Esophagus (tissue), 2 donors: ENCODE measurements around the gene FPGS. TPM values are rescaled to one million over a fixed set of nuclear protein-coding genes. Genes with fewer than 3 reads are reported as not detected.

Source experiments
- H3K27ac ChIP-seq, 2 donors: one replicate each; pipeline ENCODE4 v1.5.1; 2013; ENCODE audit warnings: low read depth in 2 of 2, mild to moderate bottlenecking in 2 of 2, inconsistent platforms in 1 of 2, low read length in 1 of 2, moderate library complexity in 1 of 2
- H3K27me3 ChIP-seq, 2 donors: one replicate each; pipeline ENCODE4 v1.6.1; 2013; ENCODE audit warnings: low read length in 2 of 2, control low read depth in 1 of 2, mild to moderate bottlenecking in 1 of 2; ENCODE audit not compliant: insufficient read depth in 2 of 2, control insufficient read depth in 1 of 2
- H3K36me3 ChIP-seq, 2 donors: one replicate each; pipeline ENCODE4 v1.6.1; 2013; ENCODE audit warnings: low read length in 1 of 2; ENCODE audit not compliant: control insufficient read depth in 2 of 2, insufficient read depth in 2 of 2
- H3K4me1 ChIP-seq, 2 donors: one replicate each; pipeline ENCODE4 v1.6.1; 2013; ENCODE audit warnings: low read length in 1 of 2; ENCODE audit not compliant: control insufficient read depth in 2 of 2, insufficient read depth in 2 of 2
- H3K4me3 ChIP-seq, 2 donors: one replicate each; pipeline ENCODE4 v1.5.1; 2013; ENCODE audit warnings: low read length in 2 of 2, mild to moderate bottlenecking in 2 of 2, low read depth in 1 of 2, moderate library complexity in 1 of 2
- H3K9me3 ChIP-seq, 2 donors: one replicate each; pipeline ENCODE4 v1.6.1; 2013; ENCODE audit warnings: mild to moderate bottlenecking in 2 of 2, low read depth in 1 of 2, low read length in 1 of 2, moderate library complexity in 1 of 2; ENCODE audit not compliant: control insufficient read depth in 2 of 2, insufficient read depth in 1 of 2
- WGBS, 2 donors: extraction: QIAGEN DNeasy Blood & Tissue Kit; methylation state at CpG; one replicate each; pipeline ENCODE4 v1.1.7; 2013; 5-methylcytosine and 5-hydroxymethylcytosine counted together
- polyA plus RNA-seq, 2 donors: library from polyadenylated mRNA; stranded (reverse); fragments of 200-250 nt; gene quantifications; one replicate each; pipeline ENCODE4 v1.2.3, GENCODE V29; 2013
- donor health status: healthy with polysubstance abuse.
- donor health status: Bipolar disorder and iron deficiency.

Gene FPGS
- polyA plus RNA-seq, 2 donors, result 28.7 to 31.5 TPM

- no peaks in the 10 kb centered on the region for H3K36me3 ChIP-seq
- WGBS, 2 donors, result 41 to 42% methylated on average over 18 of the region's 18 CpGs
- no peaks in the 10 kb centered on the region for H3K27me3 ChIP-seq
- H3K4me3 ChIP-seq, result no peak overlapping the region
- peak overlapping the region in 1 of 2 donors; percentile 17 for H3K27ac ChIP-seq
- peaks cover 2 to 4% of the 10 kb centered on the region in 2 donors for H3K4me1 ChIP-seq
- H3K9me3 ChIP-seq, result peaks cover 0 to 6% of the 10 kb centered on the region in 2 donors
Measured at GRCh38 chr9:127846443-127847177, 43.9 kb downstream of the FPGS start.

- Histone ChIP-seq H3K27me3 (no peaks in the 10 kb centered on the region), H3K4me1 (peaks cover 2 to 4% of the 10 kb centered on the region in 2 donors), H3K4me3 (no peak overlapping the region), H3K9me3 (peaks cover 0 to 6% of the 10 kb centered on the region in 2 donors), H3K36me3 (no peaks in the 10 kb centered on the region), H3K27ac (peak overlapping the region in 1 of 2 donors; percentile 17)
- 65 to 76% methylated on average over 6 of the region's 6 CpGs for WGBS, 2 donors
Measured at GRCh38 chr9:127847178-127847510, 44.5 kb downstream of the FPGS start.

DNA sequence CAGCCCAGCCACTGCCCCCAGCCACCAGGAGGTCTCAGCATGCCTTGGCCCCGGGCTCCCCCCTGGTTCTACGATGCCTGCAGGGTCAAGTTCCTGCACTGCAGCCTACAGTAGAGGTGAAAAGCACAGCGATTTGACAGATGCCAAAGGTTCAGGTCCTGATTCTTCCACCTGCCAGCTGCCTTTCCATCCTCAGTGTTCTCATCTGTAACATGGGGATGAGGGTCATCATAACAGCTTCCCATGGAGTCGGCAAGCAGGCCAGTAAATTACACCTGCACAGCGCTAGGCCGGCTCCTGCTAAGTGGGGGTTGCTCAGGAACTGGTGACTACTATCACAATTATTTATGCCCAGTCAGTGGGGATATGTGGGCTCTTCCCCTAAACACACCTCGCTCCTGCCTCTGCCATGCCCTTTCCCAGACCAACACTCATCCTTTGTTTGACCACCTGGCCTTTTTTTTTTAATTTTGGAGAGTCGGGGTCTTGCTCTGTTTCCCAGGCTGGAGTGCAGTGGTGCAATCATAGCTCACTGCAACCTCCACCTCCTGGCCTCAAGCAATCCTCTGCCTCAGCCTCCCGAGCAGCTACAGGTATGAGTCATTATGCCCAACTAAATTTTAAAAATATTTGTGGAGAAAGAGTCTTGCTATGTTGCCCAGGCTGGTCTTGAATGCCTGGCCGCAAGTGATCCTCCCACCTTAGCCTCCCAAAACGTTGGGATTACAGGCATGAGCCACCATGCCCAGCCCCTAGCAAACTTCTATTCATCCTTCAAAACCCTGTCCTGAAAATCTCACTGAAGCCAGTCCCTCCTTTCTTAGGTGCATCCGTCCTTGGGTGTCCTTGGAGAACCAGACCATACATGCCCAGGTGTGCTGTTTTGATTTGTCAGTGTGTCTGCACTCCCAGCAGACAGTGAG lies 45.4 kb downstream of the FPGS start:
- Histone ChIP-seq H3K36me3 (no peaks in the 10 kb centered on the region), H3K27ac (no peak overlapping the region), H3K27me3 (no peaks in the 10 kb centered on the region), H3K4me1 (peaks cover 2 to 4% of the 10 kb centered on the region in 2 donors), H3K4me3 (no peak overlapping the region), H3K9me3 (peaks cover 0 to 6% of the 10 kb centered on the region in 2 donors)
- 74 to 75% methylated on average over 12 of the region's 12 CpGs for WGBS, 2 donors

DNA sequence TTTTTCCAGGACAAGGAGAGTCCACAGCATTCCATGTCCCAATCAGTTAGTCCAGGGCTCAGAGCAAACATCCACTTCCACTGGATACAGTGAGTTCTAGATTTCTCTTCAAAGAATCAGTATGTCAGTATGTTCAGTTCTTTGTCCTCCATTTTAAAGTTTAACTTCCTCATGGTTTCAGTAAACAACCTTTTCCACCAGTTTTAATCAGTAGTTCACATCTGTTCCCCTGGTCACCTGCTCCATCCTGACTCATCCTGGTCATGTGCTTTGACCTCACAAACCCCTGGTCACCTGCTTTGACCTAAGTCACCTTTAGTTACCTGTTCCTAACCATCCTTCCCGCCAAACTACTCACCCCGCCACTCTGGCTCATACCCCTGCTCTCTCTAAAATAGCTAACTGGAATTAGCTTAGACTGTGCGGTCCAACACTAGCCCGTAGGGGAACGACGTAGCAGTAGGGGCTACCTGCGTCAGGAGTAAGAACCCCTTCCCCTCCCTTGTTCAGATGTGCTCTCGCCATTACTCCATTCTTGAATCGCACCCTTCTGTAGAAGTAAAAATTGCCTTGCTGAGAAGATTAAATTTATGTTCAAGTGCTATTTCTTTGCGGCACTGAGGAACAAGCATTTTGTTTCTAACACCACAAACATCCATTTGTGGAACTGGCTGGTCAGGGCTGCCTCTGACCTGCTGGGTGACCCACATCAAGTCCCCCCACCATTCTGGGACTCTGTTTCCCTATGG lies 46.2 kb downstream of the FPGS start:
- Histone ChIP-seq H3K9me3 (peaks cover 0 to 6% of the 10 kb centered on the region in 2 donors), H3K27ac (no peak overlapping the region), H3K27me3 (no peaks in the 10 kb centered on the region), H3K36me3 (no peaks in the 10 kb centered on the region), H3K4me1 (peaks cover 2 to 4% of the 10 kb centered on the region in 2 donors), H3K4me3 (no peak overlapping the region)
- WGBS, 2 donors, result 90% methylated on average over 9 to 10 of the region's 10 CpGs

DNA sequence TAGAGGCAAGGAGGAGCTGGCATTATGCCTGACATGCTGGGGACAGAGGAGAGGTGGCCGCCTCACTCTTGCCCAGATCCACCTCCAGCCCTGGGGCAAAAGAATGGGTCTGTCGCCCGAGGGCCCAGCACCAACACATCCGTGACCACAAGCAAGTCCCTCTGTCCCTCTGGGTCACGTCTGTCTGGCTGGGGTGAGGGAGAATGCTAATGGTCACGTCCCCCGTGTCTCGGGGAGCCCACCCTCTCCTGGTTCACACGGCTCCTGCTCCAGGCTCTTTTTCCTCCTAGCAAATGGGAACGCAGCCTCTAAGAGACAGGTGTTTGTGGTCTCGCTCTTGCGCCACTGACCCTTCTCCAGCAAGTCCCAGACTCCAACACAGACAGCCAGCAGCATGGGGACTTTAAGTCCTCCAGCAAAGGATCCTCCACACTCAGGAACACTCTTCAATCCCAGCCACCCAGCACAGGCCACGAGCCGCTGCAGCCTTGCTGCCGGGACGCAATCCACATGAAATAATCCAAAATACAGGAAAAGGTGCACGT lies 47.7 kb downstream of the FPGS start:
- Histone ChIP-seq H3K9me3 (peaks cover 0 to 6% of the 10 kb centered on the region in 2 donors), H3K4me1 (peaks cover 0 to 8% of the 10 kb centered on the region in 2 donors), H3K4me3 (no peak overlapping the region), H3K36me3 (no peaks in the 10 kb centered on the region), H3K27ac (no peak overlapping the region), H3K27me3 (no peaks in the 10 kb centered on the region)
- 87 to 88% methylated on average over 17 of the region's 17 CpGs for WGBS, 2 donors

- Histone ChIP-seq H3K4me3 (peak overlapping the region; percentile 20 to 56), H3K36me3 (no peaks in the 10 kb centered on the region), H3K9me3 (peaks cover 0 to 6% of the 10 kb centered on the region in 2 donors), H3K27me3 (no peaks in the 10 kb centered on the region), H3K4me1 (peaks cover 0 to 4% of the 10 kb centered on the region in 2 donors), H3K27ac (peak overlapping the region; percentile 8 to 73)
- WGBS, 2 donors, result 74 to 80% methylated on average over 9 of the region's 9 CpGs
Measured at GRCh38 chr9:127852829-127853228, 50.1 kb downstream of the FPGS start.

- Histone ChIP-seq H3K27ac (peak overlapping the region; percentile 73 to 75), H3K27me3 (no peaks in the 10 kb centered on the region), H3K36me3 (no peaks in the 10 kb centered on the region), H3K4me1 (peaks cover 0 to 4% of the 10 kb centered on the region in 2 donors), H3K4me3 (peak overlapping the region; percentile 29 to 56), H3K9me3 (peaks cover 0 to 5% of the 10 kb centered on the region in 2 donors)
- WGBS, 2 donors, result 52 to 57% methylated on average over 13 of the region's 13 CpGs
Measured at GRCh38 chr9:127853312-127854183, 50.9 kb downstream of the FPGS start.

DNA sequence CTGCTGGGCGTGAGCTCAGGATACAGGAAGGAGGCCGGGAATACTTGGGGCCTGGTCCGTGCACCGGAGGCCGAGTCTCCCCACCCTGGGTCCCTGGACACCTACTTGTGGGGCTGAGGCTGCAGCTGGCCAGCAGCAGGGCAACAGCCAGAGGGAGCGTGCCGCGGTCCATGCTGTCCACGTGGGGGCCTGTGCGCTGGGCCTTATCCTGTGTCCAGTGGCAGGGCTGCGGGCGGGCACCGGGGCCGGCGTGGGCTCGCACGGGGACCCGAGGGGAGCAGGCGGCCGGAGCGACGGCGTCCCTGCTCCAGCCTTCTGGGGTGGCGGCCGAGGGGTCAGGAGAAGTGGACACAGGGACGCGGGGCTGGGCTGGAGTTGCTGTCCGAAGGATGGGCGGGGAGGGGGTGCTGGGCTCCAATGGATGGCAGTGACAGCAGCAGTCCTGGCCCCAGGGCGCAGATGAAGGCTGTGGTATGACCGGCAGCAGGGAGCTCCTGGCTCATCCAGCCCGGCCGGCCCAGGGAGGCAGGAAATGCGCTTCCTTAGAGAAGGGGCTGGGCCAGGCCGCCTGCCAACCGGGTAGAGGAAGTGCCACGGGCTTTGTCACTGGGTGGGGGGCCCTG lies 51.6 kb downstream of the FPGS start, which contains the start of gene ENG:
Gene ENG (minus strand): TSS at position 475 of the 623 bp plus-strand sequence. CDS start 303 bp downstream, at position 172.
- WGBS, 2 donors, result 29 to 34% methylated on average over 26 to 37 of the region's 37 CpGs
- Histone ChIP-seq H3K27me3 (no peaks in the 10 kb centered on the region), H3K9me3 (peaks cover 0 to 3% of the 10 kb centered on the region in 2 donors), H3K4me1 (peaks cover 0 to 4% of the 10 kb centered on the region in 2 donors), H3K36me3 (no peaks in the 10 kb centered on the region), H3K4me3 (peak within 1 kb of the TSS; percentile 29 to 56), H3K27ac (peak within 1 kb of the TSS; percentile 73 to 75)
